NAMALWA (cell line): ENCODE results near the gene GPR137.
A peak's percentile ranks its signal among the peaks of the same experiment; 100 is the strongest.
"Not testable (repeated sequence)": the region's sequence is repeated elsewhere in the genome, so short reads cannot be mapped to it uniquely, and the experiment has no call there.

ENCODE experiments used
- DNase-seq: peaks from one replicate; pipeline ENCODE4 v3.0.0-alpha.2; 2015; ENCODE audit warnings: low spot score

Gene GPR137

DNA sequence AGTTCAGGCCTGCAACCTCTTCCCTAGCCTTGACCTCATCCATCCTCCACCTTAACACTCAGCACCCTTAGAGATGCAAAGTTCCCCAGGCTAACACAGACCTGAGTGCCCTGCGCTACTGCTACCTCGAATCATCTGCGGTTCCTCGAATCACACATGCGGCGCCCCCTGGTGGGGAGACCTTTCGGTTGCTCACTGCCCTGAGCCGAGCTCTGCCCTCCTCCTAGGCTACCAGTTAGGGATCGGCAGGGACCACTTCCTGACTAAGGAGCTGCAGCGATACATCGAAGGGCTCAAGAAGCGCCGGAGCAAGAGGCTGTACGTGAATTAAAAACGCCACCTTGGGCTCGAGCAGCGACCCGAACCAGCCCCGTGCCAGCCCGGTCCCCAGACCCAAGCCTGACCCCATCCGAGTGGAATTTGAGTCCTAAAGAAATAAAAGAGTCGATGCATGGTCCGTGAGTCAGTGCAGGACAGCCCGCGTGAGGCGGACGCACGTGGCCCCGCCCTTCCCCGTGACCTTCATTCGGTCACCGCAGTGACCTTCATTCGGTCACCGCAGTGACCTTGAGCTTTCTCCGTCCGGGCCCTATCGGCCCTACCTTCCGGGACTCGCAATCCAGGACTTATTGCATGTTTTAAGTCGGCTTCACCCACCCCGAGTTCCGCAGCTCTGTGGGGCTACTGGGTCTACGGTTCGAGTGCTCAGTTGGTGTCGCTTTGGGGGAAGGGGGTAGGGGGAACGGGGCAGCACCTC is 18.8 kb downstream of the GPR137 start:
- peak; percentile 95 for DNase-seq

DNA sequence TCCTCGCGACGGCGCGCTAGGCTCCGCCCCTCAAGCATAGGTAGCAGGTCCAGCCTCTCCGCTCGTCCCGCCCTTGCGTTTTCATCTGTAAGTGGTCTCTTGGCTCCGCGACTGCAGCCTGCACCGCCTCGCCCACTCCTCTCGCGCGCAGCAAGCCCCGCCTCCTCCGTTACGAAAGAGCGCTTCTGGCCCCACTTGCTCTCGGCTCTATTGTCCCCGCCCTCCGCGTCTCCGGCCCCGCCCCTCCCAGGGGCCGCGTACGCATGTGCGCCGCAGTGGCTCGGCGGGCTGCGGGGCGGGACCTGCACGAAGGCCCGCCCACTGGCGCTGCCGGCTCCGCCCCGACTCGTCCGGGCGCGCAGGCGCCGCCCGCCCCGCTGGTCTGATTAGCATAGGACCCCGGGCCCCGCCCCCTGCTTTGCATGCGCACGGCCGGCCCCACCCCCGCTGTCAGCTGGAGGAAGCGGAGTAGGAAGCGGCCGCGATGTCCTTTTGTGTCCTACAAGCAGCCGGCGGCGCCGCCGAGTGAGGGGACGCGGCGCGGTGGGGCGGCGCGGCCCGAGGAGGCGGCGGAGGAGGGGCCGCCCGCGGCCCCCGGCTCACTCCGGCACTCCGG is 19.5 kb downstream of the GPR137 start, which contains the start of gene ESRRA:
TSS of gene ESRRA (plus strand) at position 450 of the 616 bp plus-strand sequence. CDS start 1,656 bp downstream, outside the sequence.
- DNase-seq = peak; percentile 99

- peak; percentile 81 for DNase-seq
Observed at GRCh38 chr11:64305691-64306562, 20.3 kb downstream of the GPR137 start.

- DNase-seq = no peak
Observed at GRCh38 chr11:64306563-64306875, 20.9 kb downstream of the GPR137 start.

DNA sequence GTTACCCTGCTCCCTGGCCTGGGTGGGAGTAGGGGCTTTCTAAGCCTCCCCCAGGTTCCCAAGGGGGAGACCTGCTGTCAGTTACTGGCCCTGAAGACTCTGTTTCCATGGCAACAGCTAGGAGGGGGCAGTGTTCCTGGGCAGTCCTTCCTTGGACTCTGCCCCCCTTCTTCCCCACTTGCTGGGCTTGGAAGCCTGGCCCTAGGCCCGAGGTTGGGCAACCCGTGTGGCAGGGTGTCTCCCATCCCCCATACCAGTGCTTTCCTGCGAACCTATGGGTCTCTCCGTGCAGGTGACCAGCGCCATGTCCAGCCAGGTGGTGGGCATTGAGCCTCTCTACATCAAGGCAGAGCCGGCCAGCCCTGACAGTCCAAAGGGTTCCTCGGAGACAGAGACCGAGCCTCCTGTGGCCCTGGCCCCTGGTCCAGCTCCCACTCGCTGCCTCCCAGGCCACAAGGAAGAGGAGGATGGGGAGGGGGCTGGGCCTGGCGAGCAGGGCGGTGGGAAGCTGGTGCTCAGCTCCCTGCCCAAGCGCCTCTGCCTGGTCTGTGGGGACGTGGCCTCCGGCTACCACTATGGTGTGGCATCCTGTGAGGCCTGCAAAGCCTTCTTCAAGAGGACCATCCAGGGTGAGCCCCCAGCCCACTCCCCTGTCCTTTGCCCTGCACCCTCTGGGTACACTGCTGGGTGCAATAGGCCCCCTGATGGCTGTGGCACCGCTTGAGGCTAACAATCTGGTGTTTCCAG is 21.4 kb downstream of the GPR137 start:
- DNase-seq = no peak

DNA sequence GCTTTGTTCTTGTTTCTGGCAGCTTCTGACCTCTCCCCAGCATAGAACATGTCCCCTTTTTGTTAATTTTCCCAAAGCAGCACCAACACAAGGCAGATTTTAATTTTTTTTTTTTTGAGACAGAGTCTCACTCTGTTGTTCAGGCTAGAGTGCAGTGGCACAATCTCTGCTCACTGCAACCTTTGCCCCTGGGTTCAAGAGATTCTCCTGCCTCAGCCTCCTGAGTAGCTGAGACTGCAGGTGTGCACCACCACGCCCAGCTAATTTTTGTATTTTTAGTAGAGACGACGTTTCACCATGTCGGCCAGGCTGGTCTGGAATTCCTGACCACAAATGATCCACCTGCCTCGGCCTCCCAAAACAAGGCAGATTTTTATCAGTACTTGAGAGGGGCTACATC is 22.1 kb downstream of the GPR137 start:
- DNase-seq = not testable (repeated sequence)

DNA sequence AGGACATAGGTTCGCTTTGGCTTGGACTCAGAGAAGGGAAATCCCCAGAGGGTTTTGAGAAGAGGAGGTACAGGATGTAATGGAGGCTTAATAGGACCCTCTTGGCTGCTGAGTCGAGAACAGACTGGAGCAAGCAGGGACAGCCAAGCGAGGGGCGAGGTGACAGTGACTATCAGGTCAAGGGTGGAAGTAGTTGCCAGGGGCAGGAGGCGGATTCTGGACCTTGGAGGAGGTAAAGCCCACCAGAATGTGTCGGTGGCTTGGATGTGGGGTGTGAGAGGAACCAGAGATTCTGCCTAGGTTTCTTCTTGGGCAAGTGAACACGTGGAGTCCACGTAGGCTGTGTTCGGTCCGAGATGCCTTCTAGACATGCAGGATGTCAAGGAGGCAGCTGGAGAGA is 27.3 kb downstream of the GPR137 start:
- no peak for DNase-seq

DNA sequence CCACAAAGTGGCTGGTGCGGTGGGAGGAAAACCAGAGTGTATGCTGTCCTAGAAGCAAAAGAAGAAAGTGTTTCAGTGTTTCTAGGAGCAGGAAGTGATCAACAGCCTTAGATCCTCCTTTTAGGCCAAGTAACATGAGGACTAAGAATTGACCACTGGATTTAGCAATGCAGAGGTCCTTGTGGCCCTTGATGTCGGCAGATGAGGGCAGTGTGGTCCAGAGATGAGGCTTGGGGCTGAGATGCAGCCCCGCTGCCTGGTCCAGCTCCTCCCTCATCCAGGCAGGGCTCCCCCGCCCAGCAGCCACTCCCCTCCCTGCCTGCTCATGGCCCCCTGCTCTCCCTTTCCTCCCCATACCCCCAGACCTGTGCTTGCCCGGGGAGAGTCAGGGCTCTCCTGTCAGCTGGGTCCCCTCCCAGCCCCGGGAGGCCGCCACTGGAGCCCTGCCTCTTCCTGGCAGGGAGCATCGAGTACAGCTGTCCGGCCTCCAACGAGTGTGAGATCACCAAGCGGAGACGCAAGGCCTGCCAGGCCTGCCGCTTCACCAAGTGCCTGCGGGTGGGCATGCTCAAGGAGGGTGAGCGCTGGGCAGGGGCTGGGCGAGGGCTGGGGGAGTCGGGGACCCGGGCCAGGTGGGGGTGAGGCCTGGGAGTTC is 28.0 kb downstream of the GPR137 start:
- no peak for DNase-seq

- no peak for DNase-seq
Observed at GRCh38 chr11:64314146-64314804, 28.6 kb downstream of the GPR137 start.

- DNase-seq = no peak
Observed at GRCh38 chr11:64314805-64315561, 29.3 kb downstream of the GPR137 start.

GRCh38 chr11:64315667-64316526 is 30.2 kb downstream of the GPR137 start:
- not testable (repeated sequence) for DNase-seq

GRCh38 chr11:64316672-64317324 is 31.1 kb downstream of the GPR137 start:
- DNase-seq = peak; percentile 67

DNA sequence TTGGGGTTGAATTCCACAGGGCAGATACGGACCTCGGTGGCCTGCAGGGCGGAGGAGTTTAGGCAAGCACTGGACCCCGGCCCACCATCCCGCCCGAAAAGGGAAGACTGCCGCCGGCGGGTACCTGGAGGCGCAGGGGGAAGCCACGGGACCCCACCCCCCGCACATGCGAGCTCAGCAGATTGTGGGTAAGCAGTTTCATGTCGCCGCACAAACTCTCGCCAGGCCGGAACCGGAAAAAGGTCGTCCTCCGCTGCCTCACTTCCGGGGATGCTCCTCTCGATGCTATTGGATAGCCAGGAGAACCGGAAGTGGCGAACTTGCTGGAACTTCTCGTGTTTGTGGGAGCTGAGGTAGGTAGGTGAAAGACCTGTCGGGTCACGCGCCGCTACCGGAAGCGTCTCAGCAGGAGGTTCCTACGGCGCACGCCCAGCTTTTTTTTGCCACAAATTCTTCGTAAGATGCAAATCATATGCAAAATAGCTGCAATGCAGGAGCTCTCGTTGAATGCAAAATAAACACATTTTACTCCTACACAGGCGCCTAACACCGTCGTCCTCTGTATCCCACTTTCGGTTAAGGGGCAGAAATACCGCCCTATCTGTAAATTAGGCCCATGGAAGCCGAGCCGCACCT is 31.8 kb downstream of the GPR137 start, which contains the start of gene TRMT112:
TSS of gene TRMT112 (minus strand) at position 235 of the 636 bp plus-strand sequence. CDS start at position 202, 33 bp downstream.
- DNase-seq = peak; percentile 99

- peak; percentile 98 for DNase-seq
Observed at GRCh38 chr11:64317961-64318765, 32.5 kb downstream of the GPR137 start, which contains the start of gene PRDX5. Gene PRDX5 (plus strand): TSS chr11:64318121. CDS start chr11:64318216, 95 bp downstream.

DNA sequence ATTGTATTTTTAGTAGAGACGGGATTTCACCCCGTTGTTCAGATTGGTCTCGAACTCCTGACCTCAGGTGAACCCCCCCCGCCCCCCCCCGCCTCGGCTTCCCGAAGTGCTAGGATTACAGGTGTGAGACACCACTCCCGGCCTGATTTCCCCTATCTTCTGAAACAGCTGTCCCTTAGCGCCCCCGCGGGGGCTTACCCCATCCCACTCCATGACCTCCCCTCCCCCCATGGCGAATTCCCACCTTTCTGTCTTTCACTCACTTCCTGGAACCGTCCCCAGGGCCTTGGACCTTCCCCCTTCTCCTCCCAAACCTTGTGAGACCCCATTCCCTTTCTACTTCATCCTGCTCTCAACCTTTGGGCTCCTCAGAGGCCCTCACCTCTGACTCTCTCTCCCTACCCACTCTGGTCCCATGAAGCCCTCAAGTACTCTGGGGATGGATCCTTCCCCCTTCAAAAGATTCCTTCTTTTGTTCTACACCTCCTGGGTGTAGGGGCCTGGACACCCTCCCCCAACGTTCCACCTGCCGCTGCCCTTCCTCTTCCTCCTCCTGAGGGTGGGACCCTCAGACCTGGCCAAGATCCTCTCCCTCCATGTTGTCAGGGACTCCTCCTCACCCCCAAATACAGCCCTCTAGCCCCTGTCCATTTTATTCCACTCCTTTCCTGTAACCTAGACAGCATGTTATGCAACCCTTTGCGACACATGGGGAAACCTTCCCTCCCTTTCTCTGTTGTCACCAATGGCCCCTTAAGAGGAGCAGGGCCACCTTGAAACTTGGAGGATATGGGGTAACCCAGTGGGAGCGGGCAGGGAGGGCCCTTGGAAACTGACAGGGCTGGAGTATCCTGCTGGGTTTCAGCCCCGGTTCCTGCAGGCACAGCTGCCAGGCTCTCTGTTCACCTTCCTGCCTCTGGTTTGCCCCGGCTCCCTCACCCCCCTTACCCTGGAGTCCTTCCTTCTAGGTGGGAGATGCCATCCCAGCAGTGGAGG is 33.4 kb downstream of the GPR137 start:
- no peak for DNase-seq

DNA sequence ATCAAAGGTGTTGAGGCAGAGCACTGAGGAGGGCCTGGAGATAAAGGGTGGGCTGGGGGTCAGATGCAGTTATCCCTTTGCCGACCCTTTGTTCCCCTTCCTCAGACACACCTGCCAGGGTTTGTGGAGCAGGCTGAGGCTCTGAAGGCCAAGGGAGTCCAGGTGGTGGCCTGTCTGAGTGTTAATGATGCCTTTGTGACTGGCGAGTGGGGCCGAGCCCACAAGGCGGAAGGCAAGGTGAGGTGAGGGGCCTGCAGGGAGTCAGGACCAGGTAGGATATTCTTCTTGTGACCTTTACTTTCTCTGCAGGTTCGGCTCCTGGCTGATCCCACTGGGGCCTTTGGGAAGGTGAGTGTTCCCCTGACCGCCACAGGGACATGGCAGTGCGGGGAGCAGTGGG is 34.9 kb downstream of the GPR137 start:
- DNase-seq = no peak
